ENCODE data around the gene TNFRSF4. TPM values are rescaled to one million over a fixed set of nuclear protein-coding genes. Genes with fewer than 3 reads are reported as not detected.
A peak's percentile ranks its signal among the peaks of the same experiment; 100 is the strongest.

TNFRSF4 gene
- total RNA-seq: 1 to 10 TPM in 1 of 4 donors, under 1 TPM in 1, not detected in 2; 0.95 to 1.8 TPM
- 1 to 10 TPM; 1.2 to 8.6 (median 1.2) TPM for polyA plus RNA-seq

DNA sequence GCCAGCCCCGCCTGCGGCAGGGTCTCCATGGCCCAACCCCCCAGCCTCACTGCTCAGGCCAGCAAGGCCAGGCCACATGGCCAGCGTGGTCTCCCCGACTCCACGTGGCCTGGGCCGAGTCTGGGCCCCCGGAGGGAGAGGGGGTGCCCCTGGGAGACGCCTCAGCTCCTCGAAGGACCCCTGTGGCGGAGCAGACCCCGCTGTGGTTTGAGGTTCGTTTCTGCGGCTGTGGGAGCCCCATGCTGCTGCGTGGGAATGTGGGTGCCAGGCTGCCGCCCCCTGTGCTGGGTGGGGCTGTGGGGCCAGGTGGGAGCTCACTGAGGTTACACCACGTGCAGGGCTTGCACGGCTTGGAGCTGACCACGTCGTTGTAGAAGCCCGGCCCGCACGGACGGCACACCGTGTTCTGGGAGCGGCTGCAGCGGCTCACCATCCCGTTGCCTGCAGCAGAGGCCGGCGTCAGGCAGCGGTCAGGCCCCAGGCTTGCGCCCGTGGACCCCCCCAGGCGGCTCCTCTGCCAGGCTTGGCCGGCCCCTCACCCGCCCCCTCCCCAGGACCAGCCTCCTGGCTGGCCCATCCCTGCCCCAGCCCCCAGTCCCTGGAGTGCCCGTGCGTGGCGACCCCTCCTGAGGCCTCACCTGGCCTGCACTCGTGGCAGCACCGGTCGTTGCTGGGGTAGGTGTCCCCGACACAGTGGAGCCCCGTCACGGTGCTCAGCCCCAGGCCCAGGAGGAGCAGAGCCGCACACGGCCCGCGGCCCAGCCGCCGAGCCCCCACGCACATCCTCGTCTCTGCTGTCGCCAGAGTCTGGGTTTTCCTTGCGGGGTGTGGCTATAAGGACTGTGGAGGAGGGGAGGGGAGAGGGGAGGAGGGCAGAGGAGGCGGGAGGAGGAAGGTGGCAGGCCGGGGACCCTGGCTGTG is at the start of gene TNFRSF4:
Gene TNFRSF4 (minus strand): TSS at position 809 of the 921 bp plus-strand sequence. CDS start 26 bp downstream, at position 783.
- intact Hi-C loops (cut with DNase I): no loop called here
- Histone ChIP-seq H3K27ac (no peak within 1 kb of the TSS), H3K9me3 (no peaks in the 10 kb centered on the region), H3K4me1 (peaks cover 0 to 7% (median 3%) of the 10 kb centered on the region in 4 donors), H3K27me3 (peaks cover 0 to 1% (median 0%) of the 10 kb centered on the region in 3 donors), H3K36me3 (peaks cover 14 to 28% (median 23%) of the 10 kb centered on the region in 4 donors), H3K4me3 (peak within 1 kb of the TSS in 1 of 4 donors; percentile 25)
- no peak for DNase-seq
- 30 to 37% methylated on average over 56 of the region's 56 CpGs for WGBS, 2 donors
- no peak for TF ChIP-seq EP300 (IDR thresholded peaks at IDR 0.05)
- no peak for TF ChIP-seq POLR2AphosphoS5 (IDR thresholded peaks at IDR 0.05)
- no peak for TF ChIP-seq POLR2A (IDR thresholded peaks at IDR 0.05)
- TF ChIP-seq, protein P1, sequence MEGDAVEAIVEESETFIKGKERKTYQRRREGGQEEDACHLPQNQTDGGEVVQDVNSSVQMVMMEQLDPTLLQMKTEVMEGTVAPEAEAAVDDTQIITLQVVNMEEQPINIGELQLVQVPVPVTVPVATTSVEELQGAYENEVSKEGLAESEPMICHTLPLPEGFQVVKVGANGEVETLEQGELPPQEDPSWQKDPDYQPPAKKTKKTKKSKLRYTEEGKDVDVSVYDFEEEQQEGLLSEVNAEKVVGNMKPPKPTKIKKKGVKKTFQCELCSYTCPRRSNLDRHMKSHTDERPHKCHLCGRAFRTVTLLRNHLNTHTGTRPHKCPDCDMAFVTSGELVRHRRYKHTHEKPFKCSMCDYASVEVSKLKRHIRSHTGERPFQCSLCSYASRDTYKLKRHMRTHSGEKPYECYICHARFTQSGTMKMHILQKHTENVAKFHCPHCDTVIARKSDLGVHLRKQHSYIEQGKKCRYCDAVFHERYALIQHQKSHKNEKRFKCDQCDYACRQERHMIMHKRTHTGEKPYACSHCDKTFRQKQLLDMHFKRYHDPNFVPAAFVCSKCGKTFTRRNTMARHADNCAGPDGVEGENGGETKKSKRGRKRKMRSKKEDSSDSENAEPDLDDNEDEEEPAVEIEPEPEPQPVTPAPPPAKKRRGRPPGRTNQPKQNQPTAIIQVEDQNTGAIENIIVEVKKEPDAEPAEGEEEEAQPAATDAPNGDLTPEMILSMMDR (IDR thresholded peaks at IDR 0.05): no peak

DNA sequence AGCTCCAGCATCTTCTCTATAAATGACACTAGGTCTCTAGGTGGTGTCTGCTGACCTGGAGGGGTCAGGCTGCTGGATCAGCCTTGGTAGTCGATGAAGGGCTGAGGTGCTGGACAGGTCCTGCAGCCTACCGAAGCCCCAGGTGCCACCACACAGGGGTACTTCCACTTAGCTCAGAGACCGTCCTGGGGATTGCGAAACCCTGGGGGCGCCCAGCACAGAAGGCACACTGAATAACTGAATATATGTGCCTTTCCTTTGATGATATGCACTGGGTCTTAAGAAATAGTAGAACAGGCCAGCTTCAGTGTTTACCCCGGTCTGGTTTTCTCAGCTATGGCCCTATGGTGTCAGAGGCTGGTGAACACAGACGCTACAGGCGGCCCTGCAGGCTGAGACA is 48.8 kb upstream of the TNFRSF4 start:
- peaks cover 0 to 17% (median 9%) of the 10 kb centered on the region in 4 donors for H3K4me1 ChIP-seq
- no peak for DNase-seq
- no peak overlapping the region for H3K27ac ChIP-seq
- H3K9me3 ChIP-seq: no peaks in the 10 kb centered on the region
- peaks cover 21 to 77% (median 40%) of the 10 kb centered on the region in 4 donors for H3K36me3 ChIP-seq
- WGBS, 2 donors: 94 to 96% methylated on average over 8 of the region's 8 CpGs
- no peak overlapping the region for H3K4me3 ChIP-seq
- H3K27me3 ChIP-seq: no peaks in the 10 kb centered on the region
- intact Hi-C loops (cut with DNase I): no loop called here
- TF ChIP-seq POLR2A (IDR thresholded peaks at IDR 0.05) (no peak), EP300 (IDR thresholded peaks at IDR 0.05) (no peak), POLR2AphosphoS5 (IDR thresholded peaks at IDR 0.05) (no peak)
- TF ChIP-seq, protein P1 (IDR thresholded peaks at IDR 0.05): no peak

DNA sequence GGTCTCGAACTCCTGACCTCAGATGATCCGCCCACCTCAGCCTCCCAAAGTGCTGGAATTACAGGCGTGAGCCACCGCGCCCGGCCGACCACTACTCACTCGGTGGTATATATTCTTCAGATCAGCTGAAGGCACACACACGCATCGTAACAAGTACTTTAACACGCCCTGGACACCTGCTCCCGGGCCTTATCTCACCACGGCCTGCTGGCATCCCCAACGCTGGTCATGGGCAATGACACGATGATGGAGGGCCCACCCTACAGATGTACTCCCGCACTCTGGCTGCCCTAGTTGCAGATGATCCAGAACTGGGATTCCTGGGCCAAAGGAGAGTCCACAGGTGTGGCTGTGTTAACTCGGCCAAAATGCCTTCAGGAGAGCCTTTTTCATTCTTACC is 48.1 kb upstream of the TNFRSF4 start:
- H3K9me3 ChIP-seq: no peaks in the 10 kb centered on the region
- peaks cover 21 to 70% (median 38%) of the 10 kb centered on the region in 4 donors for H3K36me3 ChIP-seq
- no peak for TF ChIP-seq POLR2AphosphoS5 (IDR thresholded peaks at IDR 0.05)
- TF ChIP-seq POLR2A (IDR thresholded peaks at IDR 0.05): no peak
- TF ChIP-seq, protein P1 (IDR thresholded peaks at IDR 0.05): no peak
- TF ChIP-seq EP300 (IDR thresholded peaks at IDR 0.05): no peak
- no peak overlapping the region for H3K27ac ChIP-seq
- DNase-seq: no peak
- no peaks in the 10 kb centered on the region for H3K27me3 ChIP-seq
- H3K4me1 ChIP-seq: peaks cover 0 to 17% (median 9%) of the 10 kb centered on the region in 4 donors
- intact Hi-C loops (cut with DNase I): no loop called here
- WGBS, 2 donors: 92 to 95% methylated on average over 17 of the region's 17 CpGs
- no peak overlapping the region for H3K4me3 ChIP-seq

DNA sequence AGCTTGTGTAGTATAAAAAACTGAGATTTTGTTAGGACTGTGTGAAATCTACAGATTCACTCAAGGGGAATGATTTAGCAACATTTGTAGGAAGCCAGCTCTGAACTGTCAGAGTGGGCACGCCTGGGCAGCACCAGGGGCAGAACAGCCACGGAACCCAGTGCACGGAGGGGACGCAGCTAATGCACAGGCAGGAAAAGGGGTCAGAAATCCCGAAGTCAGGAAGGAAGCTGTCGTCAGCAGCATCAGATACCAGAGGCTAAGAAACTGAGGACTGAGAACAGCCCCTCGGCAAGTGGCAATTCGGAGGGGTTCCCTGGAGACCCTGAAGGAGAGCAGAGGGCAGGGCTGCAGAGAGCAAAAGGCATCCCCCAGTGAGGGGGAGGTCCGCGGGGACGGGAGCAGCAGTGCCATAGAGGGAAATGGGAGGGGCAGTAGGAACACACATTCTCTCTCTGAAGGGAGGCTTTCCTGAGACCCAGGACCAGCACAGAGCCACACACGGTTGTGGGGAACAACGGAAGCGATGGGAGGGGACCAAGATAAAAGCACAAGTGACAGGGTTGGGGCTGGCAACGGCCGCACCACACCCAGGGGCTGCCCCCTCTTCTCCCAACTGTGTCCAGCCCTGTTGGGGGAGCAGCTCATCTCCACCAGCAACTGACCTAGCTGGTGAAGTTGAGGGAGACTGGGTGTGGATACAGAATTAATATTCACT is 47.0 kb upstream of the TNFRSF4 start:
- peaks cover 26 to 79% (median 41%) of the 10 kb centered on the region in 4 donors for H3K36me3 ChIP-seq
- no peak for TF ChIP-seq EP300 (IDR thresholded peaks at IDR 0.05)
- TF ChIP-seq POLR2AphosphoS5 (IDR thresholded peaks at IDR 0.05): no peak
- no peak for TF ChIP-seq POLR2A (IDR thresholded peaks at IDR 0.05)
- TF ChIP-seq, protein P1 (IDR thresholded peaks at IDR 0.05): no peak
- no peaks in the 10 kb centered on the region for H3K27me3 ChIP-seq
- intact Hi-C loops (cut with DNase I): no loop called here
- peaks cover 0 to 17% (median 9%) of the 10 kb centered on the region in 4 donors for H3K4me1 ChIP-seq
- H3K27ac ChIP-seq: no peak overlapping the region
- no peak for DNase-seq
- WGBS, 2 donors: 76 to 84% methylated on average over 16 of the region's 16 CpGs
- no peaks in the 10 kb centered on the region for H3K9me3 ChIP-seq
- H3K4me3 ChIP-seq: no peak overlapping the region

All from sigmoid colon (tissue), 7 donors.